ENCODE data around the gene CYP4F12.

CYP4F12 gene

GRCh38 chr19:15701757-15702533 is 29.1 kb downstream of the CYP4F12 start:
- H3K4me1 ChIP-seq (ENCODE audit: control insufficient read depth, low read depth, low read length), result no peaks in the 10 kb centered on the region
- H3K27ac ChIP-seq (ENCODE audit: low read depth, low read length), result no peak overlapping the region
- no peak for DNase-seq
- H3K56ac ChIP-seq (ENCODE audit: low read length), result no peak overlapping the region
- no peaks in the 10 kb centered on the region for H3K27me3 ChIP-seq (ENCODE audit: insufficient read depth, low read length, poor library complexity)
- no CpG with 5 or more reads among the region's 4 CpGs for WGBS (ENCODE audit: extremely low coverage, insufficient coverage, low lambda C conversion rate)
- no peak overlapping the region for H3K4me2 ChIP-seq (ENCODE audit: low read length)
- no peak overlapping the region for H2AK5ac ChIP-seq (ENCODE audit: low read length)
- no peak overlapping the region for H2BK15ac ChIP-seq (replicated peaks; ENCODE audit: low read depth)
- no peak overlapping the region for H4K8ac ChIP-seq (ENCODE audit: low read depth, low read length)
- H3K4me3 ChIP-seq (ENCODE audit: low read length), result no peak overlapping the region
- H3K23ac ChIP-seq (ENCODE audit: low read length), result no peak overlapping the region
- H3K9ac ChIP-seq (ENCODE audit: low read length), result no peak overlapping the region
- H4K5ac ChIP-seq (ENCODE audit: low read length), result no peak overlapping the region
- no peak overlapping the region for H3K4ac ChIP-seq (ENCODE audit: low read depth, low read length)
- no peak overlapping the region for H2BK120ac ChIP-seq (ENCODE audit: low read depth, low read length)
- H3K79me1 ChIP-seq (ENCODE audit: low read length), result no peaks in the 10 kb centered on the region
- no peaks in the 10 kb centered on the region for H3K79me2 ChIP-seq (ENCODE audit: control insufficient read depth, insufficient read depth, low read length)
- H3K18ac ChIP-seq (ENCODE audit: low read length), result no peak overlapping the region
- H3K36me3 ChIP-seq (ENCODE audit: control insufficient read depth, insufficient read depth, low read length), result no peaks in the 10 kb centered on the region
- H2BK5ac ChIP-seq (ENCODE audit: low read length), result no peak overlapping the region

GRCh38 chr19:15702534-15702930 is 29.6 kb downstream of the CYP4F12 start:
- no peaks in the 10 kb centered on the region for H3K27me3 ChIP-seq (ENCODE audit: insufficient read depth, low read length, poor library complexity)
- no peak overlapping the region for H3K18ac ChIP-seq (ENCODE audit: low read length)
- H4K5ac ChIP-seq (ENCODE audit: low read length), result no peak overlapping the region
- H4K8ac ChIP-seq (ENCODE audit: low read depth, low read length), result no peak overlapping the region
- no peak overlapping the region for H2BK5ac ChIP-seq (ENCODE audit: low read length)
- H3K4me3 ChIP-seq (ENCODE audit: low read length), result no peak overlapping the region
- H3K27ac ChIP-seq (ENCODE audit: low read depth, low read length), result no peak overlapping the region
- H2BK15ac ChIP-seq (replicated peaks; ENCODE audit: low read depth), result no peak overlapping the region
- no peaks in the 10 kb centered on the region for H3K36me3 ChIP-seq (ENCODE audit: control insufficient read depth, insufficient read depth, low read length)
- H3K23ac ChIP-seq (ENCODE audit: low read length), result no peak overlapping the region
- no peak overlapping the region for H3K4me2 ChIP-seq (ENCODE audit: low read length)
- H2BK120ac ChIP-seq (ENCODE audit: low read depth, low read length), result no peak overlapping the region
- H3K9ac ChIP-seq (ENCODE audit: low read length), result no peak overlapping the region
- no peak overlapping the region for H2AK5ac ChIP-seq (ENCODE audit: low read length)
- no peak overlapping the region for H3K4ac ChIP-seq (ENCODE audit: low read depth, low read length)
- no peak overlapping the region for H3K56ac ChIP-seq (ENCODE audit: low read length)
- WGBS (ENCODE audit: extremely low coverage, insufficient coverage, low lambda C conversion rate), result no CpG with 5 or more reads among the region's 7 CpGs
- H3K79me2 ChIP-seq (ENCODE audit: control insufficient read depth, insufficient read depth, low read length), result no peaks in the 10 kb centered on the region
- H3K4me1 ChIP-seq (ENCODE audit: control insufficient read depth, low read depth, low read length), result no peaks in the 10 kb centered on the region
- peak; percentile 11 for DNase-seq
- H3K79me1 ChIP-seq (ENCODE audit: low read length), result no peaks in the 10 kb centered on the region

- H2AK5ac ChIP-seq (ENCODE audit: low read length), result no peak overlapping the region
- no peaks in the 10 kb centered on the region for H3K4me1 ChIP-seq (ENCODE audit: control insufficient read depth, low read depth, low read length)
- H3K56ac ChIP-seq (ENCODE audit: low read length), result no peak overlapping the region
- no peak overlapping the region for H3K23ac ChIP-seq (ENCODE audit: low read length)
- no peak overlapping the region for H3K9ac ChIP-seq (ENCODE audit: low read length)
- no CpG with 5 or more reads among the region's 3 CpGs for WGBS (ENCODE audit: extremely low coverage, insufficient coverage, low lambda C conversion rate)
- DNase-seq, result no peak
- no peaks in the 10 kb centered on the region for H3K27me3 ChIP-seq (ENCODE audit: insufficient read depth, low read length, poor library complexity)
- no peak overlapping the region for H2BK15ac ChIP-seq (replicated peaks; ENCODE audit: low read depth)
- no peaks in the 10 kb centered on the region for H3K36me3 ChIP-seq (ENCODE audit: control insufficient read depth, insufficient read depth, low read length)
- no peaks in the 10 kb centered on the region for H3K79me1 ChIP-seq (ENCODE audit: low read length)
- H3K18ac ChIP-seq (ENCODE audit: low read length), result no peak overlapping the region
- H2BK5ac ChIP-seq (ENCODE audit: low read length), result no peak overlapping the region
- H3K4me2 ChIP-seq (ENCODE audit: low read length), result no peak overlapping the region
- H3K4me3 ChIP-seq (ENCODE audit: low read length), result no peak overlapping the region
- H3K27ac ChIP-seq (ENCODE audit: low read depth, low read length), result no peak overlapping the region
- no peak overlapping the region for H4K5ac ChIP-seq (ENCODE audit: low read length)
- H3K79me2 ChIP-seq (ENCODE audit: control insufficient read depth, insufficient read depth, low read length), result no peaks in the 10 kb centered on the region
- no peak overlapping the region for H3K4ac ChIP-seq (ENCODE audit: low read depth, low read length)
- H2BK120ac ChIP-seq (ENCODE audit: low read depth, low read length), result no peak overlapping the region
- no peak overlapping the region for H4K8ac ChIP-seq (ENCODE audit: low read depth, low read length)
Observed at GRCh38 chr19:15714638-15715037, 41.8 kb downstream of the CYP4F12 start.

GRCh38 chr19:15715642-15716041 is 42.8 kb downstream of the CYP4F12 start:
- H3K56ac ChIP-seq (ENCODE audit: low read length), result no peak overlapping the region
- no peak overlapping the region for H3K9ac ChIP-seq (ENCODE audit: low read length)
- no peak for DNase-seq
- no peak overlapping the region for H3K27ac ChIP-seq (ENCODE audit: low read depth, low read length)
- no peak overlapping the region for H2BK5ac ChIP-seq (ENCODE audit: low read length)
- no peaks in the 10 kb centered on the region for H3K79me2 ChIP-seq (ENCODE audit: control insufficient read depth, insufficient read depth, low read length)
- H3K27me3 ChIP-seq (ENCODE audit: insufficient read depth, low read length, poor library complexity), result no peaks in the 10 kb centered on the region
- H3K79me1 ChIP-seq (ENCODE audit: low read length), result no peaks in the 10 kb centered on the region
- no peak overlapping the region for H3K4ac ChIP-seq (ENCODE audit: low read depth, low read length)
- no peaks in the 10 kb centered on the region for H3K4me1 ChIP-seq (ENCODE audit: control insufficient read depth, low read depth, low read length)
- no peak overlapping the region for H4K5ac ChIP-seq (ENCODE audit: low read length)
- no peak overlapping the region for H4K8ac ChIP-seq (ENCODE audit: low read depth, low read length)
- H2BK120ac ChIP-seq (ENCODE audit: low read depth, low read length), result no peak overlapping the region
- H2BK15ac ChIP-seq (replicated peaks; ENCODE audit: low read depth), result no peak overlapping the region
- no CpG with 5 or more reads among the region's 1 CpG for WGBS (ENCODE audit: extremely low coverage, insufficient coverage, low lambda C conversion rate)
- no peak overlapping the region for H3K4me3 ChIP-seq (ENCODE audit: low read length)
- no peak overlapping the region for H3K23ac ChIP-seq (ENCODE audit: low read length)
- H3K4me2 ChIP-seq (ENCODE audit: low read length), result no peak overlapping the region
- H3K36me3 ChIP-seq (ENCODE audit: control insufficient read depth, insufficient read depth, low read length), result no peaks in the 10 kb centered on the region
- H2AK5ac ChIP-seq (ENCODE audit: low read length), result no peak overlapping the region
- H3K18ac ChIP-seq (ENCODE audit: low read length), result no peak overlapping the region

GRCh38 chr19:15717809-15718208 is 44.9 kb downstream of the CYP4F12 start:
- Histone ChIP-seq H3K27ac (ENCODE audit: low read depth, low read length) (no peak overlapping the region), H2AK5ac (ENCODE audit: low read length) (no peak overlapping the region), H3K36me3 (ENCODE audit: control insufficient read depth, insufficient read depth, low read length) (no peaks in the 10 kb centered on the region), H3K4me1 (ENCODE audit: control insufficient read depth, low read depth, low read length) (no peaks in the 10 kb centered on the region), H3K4ac (ENCODE audit: low read depth, low read length) (no peak overlapping the region), H3K56ac (ENCODE audit: low read length) (no peak overlapping the region), H3K4me2 (ENCODE audit: low read length) (no peak overlapping the region), H2BK15ac (replicated peaks; ENCODE audit: low read depth) (no peak overlapping the region), H3K4me3 (ENCODE audit: low read length) (no peak overlapping the region), H3K79me2 (ENCODE audit: control insufficient read depth, insufficient read depth, low read length) (no peaks in the 10 kb centered on the region), H4K8ac (ENCODE audit: low read depth, low read length) (no peak overlapping the region), H3K79me1 (ENCODE audit: low read length) (no peaks in the 10 kb centered on the region), H3K27me3 (ENCODE audit: insufficient read depth, low read length, poor library complexity) (no peaks in the 10 kb centered on the region), H3K9ac (ENCODE audit: low read length) (no peak overlapping the region), H3K23ac (ENCODE audit: low read length) (no peak overlapping the region), H4K5ac (ENCODE audit: low read length) (no peak overlapping the region), H3K18ac (ENCODE audit: low read length) (no peak overlapping the region), H2BK5ac (ENCODE audit: low read length) (no peak overlapping the region), H2BK120ac (ENCODE audit: low read depth, low read length) (no peak overlapping the region)
- no peak for DNase-seq
- no CpG with 5 or more reads among the region's 6 CpGs for WGBS (ENCODE audit: extremely low coverage, insufficient coverage, low lambda C conversion rate)

- no peaks in the 10 kb centered on the region for H3K79me1 ChIP-seq (ENCODE audit: low read length)
- no peak overlapping the region for H4K5ac ChIP-seq (ENCODE audit: low read length)
- H3K9ac ChIP-seq (ENCODE audit: low read length), result no peak overlapping the region
- H3K4me2 ChIP-seq (ENCODE audit: low read length), result no peak overlapping the region
- H4K8ac ChIP-seq (ENCODE audit: low read depth, low read length), result no peak overlapping the region
- no peak overlapping the region for H3K4ac ChIP-seq (ENCODE audit: low read depth, low read length)
- no peak overlapping the region for H3K27ac ChIP-seq (ENCODE audit: low read depth, low read length)
- H3K18ac ChIP-seq (ENCODE audit: low read length), result no peak overlapping the region
- no peak for DNase-seq
- no peak overlapping the region for H2BK15ac ChIP-seq (replicated peaks; ENCODE audit: low read depth)
- no peaks in the 10 kb centered on the region for H3K4me1 ChIP-seq (ENCODE audit: control insufficient read depth, low read depth, low read length)
- no peak overlapping the region for H3K4me3 ChIP-seq (ENCODE audit: low read length)
- no peak overlapping the region for H2BK120ac ChIP-seq (ENCODE audit: low read depth, low read length)
- no CpG with 5 or more reads among the region's 1 CpG for WGBS (ENCODE audit: extremely low coverage, insufficient coverage, low lambda C conversion rate)
- no peak overlapping the region for H3K56ac ChIP-seq (ENCODE audit: low read length)
- no peak overlapping the region for H3K23ac ChIP-seq (ENCODE audit: low read length)
- no peak overlapping the region for H2AK5ac ChIP-seq (ENCODE audit: low read length)
- H3K36me3 ChIP-seq (ENCODE audit: control insufficient read depth, insufficient read depth, low read length), result no peaks in the 10 kb centered on the region
- no peaks in the 10 kb centered on the region for H3K27me3 ChIP-seq (ENCODE audit: insufficient read depth, low read length, poor library complexity)
- H2BK5ac ChIP-seq (ENCODE audit: low read length), result no peak overlapping the region
- no peaks in the 10 kb centered on the region for H3K79me2 ChIP-seq (ENCODE audit: control insufficient read depth, insufficient read depth, low read length)
Observed at GRCh38 chr19:15721268-15721667, 48.4 kb downstream of the CYP4F12 start.

Data from mesendoderm (in vitro differentiated cells).